HG03066 (cell line): ENCODE results near the gene CHRNB2.
"Not testable (repeated sequence)": the region's sequence is repeated elsewhere in the genome, so short reads cannot be mapped to it uniquely, and the experiment has no call there.

ENCODE experiments used
- ATAC-seq: cut with Tn5 transposase; IDR thresholded peaks from one replicate; pipeline ENCODE4 v1.9.1; 2021; ENCODE audit warnings: low read depth; ENCODE audit not compliant: unreplicated experiment

Gene CHRNB2, protein sequence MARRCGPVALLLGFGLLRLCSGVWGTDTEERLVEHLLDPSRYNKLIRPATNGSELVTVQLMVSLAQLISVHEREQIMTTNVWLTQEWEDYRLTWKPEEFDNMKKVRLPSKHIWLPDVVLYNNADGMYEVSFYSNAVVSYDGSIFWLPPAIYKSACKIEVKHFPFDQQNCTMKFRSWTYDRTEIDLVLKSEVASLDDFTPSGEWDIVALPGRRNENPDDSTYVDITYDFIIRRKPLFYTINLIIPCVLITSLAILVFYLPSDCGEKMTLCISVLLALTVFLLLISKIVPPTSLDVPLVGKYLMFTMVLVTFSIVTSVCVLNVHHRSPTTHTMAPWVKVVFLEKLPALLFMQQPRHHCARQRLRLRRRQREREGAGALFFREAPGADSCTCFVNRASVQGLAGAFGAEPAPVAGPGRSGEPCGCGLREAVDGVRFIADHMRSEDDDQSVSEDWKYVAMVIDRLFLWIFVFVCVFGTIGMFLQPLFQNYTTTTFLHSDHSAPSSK

DNA sequence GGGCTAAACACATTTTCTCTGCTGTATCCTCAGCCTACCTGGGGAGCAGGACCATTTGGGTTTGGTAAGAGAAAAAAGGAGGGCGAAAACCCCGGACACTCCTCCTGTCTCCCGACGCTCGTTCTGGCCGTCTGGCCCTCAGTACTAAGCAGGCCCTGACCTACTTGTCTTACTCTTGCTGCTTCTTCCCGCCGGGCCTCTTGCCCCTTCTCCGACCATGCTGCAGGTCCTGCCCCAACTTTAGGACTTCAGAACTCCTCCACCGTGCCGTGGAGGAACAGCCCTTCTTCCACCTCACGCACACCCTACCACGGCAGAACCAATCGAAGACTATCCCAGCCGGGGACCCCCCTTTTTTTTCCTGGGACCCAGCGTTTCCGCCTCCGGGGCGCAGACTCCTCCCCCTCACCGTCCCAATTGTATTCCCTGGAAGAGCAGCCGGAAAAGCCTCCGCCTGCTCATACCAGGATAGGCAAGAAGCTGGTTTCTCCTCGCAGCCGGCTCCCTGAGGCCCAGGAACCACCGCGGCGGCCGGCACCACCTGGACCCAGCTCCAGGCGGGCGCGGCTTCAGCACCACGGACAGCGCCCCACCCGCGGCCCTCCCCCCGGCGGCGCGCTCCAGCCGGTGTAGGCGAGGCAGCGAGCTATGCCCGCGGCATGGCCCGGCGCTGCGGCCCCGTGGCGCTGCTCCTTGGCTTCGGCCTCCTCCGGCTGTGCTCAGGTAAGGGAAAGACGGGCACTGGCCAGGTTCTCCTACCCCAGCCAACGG, at the start of gene CHRNB2:
Gene CHRNB2 (plus strand): TSS at position 393 of the 771 bp plus-strand sequence. CDS start 267 bp downstream, at position 660.
- no peak for ATAC-seq

DNA sequence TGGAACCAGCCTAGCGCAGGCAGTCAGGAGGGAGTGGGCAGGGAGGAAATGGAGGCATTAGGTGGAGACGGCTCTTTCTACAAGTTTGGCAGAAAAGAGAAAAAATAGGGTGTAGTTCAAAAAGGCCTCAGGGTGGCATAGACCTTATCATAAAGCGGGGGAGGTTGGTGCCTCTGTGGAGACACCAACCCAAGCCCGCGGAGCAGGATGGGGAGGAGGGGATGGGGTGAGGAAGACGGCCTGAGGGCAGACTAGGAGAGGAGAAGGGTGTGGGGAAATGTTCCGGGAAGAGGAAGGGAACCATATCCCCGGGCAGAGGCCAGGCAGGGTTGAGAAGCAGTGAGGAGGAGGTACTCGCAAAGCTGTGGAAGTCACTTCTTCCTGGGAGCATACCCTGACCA, 48.0 kb upstream of the CHRNB2 start:
- no peak for ATAC-seq

DNA sequence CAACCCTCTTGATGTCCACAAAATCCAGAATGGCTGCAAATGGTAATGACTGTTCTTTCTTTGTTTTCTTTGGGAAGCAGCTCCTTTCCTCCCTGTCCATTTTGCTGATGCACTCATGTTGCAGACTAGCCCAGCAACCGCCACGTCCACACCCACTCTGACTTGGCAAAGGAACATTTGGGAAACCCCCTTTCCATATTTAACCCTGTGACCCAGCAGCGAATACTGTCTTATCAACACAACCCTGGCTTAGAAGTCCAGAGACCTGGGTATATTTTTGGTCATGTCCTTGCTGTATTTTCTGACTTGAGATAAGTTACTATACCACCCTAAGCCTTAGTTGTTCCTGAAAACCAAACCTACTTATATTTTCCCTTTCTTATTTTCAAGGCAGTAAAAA, 47.2 kb upstream of the CHRNB2 start:
- no peak for ATAC-seq

DNA sequence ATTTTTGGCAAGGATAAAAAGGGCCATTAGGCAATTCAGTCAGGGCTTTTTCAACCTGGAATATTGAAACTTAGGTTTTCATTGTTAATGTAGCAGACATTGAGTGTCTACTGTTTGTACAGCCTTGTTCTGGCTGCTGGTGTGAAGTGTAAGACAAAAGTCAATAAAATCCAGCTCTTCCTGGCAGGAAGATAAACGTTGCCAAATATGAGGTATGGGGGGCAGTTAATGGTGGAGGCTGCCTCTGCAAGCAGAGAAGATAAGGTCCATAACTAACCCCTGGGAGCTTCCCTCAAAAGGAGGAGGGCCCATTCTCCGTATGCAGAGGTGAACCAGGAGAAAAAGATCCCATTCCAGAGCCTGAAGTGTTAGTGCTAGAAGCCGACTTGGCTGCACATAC, 45.9 kb upstream of the CHRNB2 start:
- ATAC-seq = no peak

DNA sequence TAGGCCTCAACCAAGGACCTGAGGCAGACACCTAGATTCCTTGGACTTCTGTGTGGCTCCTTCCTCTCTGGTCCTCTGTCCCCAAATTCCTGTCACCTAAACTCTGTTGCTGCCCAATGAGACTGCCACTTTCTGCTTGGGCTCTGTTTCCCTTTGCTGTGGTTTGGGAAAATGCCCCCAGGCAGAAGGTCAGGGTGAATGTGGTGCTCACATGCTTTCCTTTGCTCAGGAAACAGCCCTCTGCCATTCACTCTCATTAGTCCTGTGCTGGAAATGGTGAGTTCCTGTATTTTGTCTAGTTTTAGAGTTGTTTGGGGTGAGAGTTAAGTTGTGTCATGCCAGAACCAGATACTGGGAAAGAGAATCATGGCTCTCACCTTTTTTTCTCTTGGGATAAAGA, 42.7 kb upstream of the CHRNB2 start:
- ATAC-seq = no peak

DNA sequence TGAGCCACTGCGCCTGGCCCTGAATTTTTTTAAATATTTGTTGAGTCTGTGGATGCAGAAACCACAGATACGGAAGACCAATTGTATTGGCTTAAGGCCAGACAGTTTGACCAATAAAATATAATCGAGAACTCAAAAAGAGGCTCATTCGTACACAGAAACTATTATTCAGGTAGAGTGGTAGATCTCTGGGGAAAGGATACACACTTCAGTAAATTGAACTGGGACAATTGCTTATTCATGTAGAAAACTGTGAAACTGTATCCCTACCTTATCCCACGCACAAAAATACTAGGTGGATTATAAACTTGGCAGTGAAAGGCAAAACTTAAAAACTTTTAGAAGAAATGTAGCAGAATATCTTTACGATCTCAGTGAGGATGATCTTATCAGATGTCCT, 40.4 kb upstream of the CHRNB2 start:
- ATAC-seq = no peak

DNA sequence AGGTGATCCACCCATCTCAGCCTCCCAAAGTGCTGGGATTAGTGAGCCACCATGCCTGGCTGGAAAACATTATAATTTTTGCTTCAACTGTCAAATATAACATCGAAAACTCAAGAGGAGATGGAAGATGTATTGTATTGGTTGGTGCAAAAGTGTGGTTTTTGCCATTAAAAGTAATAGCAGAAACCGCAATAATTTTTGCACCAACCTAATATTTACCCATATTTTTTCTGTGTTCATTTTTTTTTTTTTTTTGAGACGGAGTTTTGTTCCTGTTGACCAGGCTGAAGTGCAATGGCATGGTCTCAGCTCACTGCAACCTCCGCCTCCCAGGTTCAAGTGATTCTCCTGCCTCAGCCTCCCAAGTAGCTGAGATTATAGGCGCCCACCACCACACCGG, 38.3 kb upstream of the CHRNB2 start:
- ATAC-seq = no peak

DNA sequence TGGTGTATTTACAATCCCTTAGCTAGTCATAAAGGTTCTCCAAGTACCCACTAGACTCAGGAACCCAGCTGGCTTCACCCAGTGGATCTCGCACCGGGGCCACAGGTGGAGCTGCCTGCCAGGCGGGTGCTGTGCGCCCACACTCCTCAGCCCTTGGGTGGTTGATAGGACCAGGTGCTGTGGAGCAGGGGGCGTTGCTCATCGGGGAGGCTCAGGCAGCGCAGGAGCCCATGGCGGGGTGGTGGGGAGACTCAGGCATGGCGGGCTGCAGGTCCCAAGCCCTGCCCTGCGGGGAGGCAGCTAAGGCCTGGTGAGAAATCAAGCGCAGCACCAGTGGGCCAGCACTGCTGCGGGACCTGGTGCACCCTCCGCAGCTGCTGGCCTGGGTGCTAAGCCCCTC, 35.6 kb upstream of the CHRNB2 start:
- not testable (repeated sequence) for ATAC-seq

DNA sequence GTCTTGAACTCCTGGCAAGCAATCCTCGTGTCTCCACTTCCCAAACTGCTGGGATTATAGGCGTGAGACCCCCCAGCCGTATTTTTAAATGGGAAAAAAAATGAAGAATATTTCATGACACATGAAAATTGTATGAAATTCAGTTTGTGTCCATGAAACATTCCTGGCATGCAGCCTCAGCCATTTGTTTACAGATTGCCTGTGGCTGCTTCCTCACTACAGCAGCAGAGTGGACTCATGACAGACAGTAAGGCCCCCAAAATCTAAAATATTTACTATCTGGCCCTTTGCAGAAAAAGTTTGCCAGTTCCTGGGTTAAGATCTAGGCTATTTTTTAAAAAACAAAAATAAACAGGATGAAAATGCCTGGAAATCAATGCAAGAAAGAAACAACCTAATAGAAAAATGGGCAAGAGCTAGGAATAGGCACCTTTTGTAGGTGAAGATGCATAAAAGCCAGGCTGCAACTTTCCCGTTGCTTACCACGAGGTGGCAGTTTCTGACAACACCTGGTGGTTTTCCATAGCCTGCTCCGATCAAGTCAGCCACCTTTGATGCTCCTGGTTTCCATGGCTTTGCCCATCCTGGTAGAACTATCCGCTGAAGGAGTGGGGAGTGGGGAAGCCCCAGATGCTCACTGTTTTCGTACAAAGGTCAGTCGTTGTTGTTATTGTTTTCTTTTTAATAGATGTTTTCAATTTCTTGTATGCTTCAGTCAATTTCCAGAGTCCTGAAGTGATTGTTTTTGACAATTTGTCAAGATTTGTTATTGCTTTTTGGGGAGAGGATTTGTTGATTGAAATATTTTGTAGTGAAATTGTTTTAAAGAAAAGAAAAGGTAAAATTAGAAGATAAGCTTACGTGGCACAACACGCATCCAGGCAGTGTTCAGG, 33.4 kb upstream of the CHRNB2 start:
- ATAC-seq = no peak

DNA sequence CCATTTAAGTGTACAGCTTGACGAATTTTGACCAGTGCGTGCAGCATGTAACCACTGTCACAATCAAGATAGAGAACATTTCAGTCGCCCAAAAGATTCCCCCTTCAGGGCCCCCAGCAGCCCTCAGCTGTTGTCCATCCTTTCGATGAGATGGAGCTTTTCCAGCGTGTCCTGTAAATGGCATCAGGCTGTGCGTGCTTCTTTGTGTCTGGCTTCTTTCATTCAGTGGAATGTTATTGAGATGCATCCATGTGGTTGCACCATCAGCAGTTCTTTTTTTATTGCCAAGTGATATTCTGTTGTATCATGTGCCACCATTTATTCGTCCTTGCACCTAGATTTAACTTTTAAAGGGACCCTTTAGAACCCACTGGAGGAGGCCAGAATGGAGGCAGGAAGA, 31.0 kb upstream of the CHRNB2 start:
- no peak for ATAC-seq

DNA sequence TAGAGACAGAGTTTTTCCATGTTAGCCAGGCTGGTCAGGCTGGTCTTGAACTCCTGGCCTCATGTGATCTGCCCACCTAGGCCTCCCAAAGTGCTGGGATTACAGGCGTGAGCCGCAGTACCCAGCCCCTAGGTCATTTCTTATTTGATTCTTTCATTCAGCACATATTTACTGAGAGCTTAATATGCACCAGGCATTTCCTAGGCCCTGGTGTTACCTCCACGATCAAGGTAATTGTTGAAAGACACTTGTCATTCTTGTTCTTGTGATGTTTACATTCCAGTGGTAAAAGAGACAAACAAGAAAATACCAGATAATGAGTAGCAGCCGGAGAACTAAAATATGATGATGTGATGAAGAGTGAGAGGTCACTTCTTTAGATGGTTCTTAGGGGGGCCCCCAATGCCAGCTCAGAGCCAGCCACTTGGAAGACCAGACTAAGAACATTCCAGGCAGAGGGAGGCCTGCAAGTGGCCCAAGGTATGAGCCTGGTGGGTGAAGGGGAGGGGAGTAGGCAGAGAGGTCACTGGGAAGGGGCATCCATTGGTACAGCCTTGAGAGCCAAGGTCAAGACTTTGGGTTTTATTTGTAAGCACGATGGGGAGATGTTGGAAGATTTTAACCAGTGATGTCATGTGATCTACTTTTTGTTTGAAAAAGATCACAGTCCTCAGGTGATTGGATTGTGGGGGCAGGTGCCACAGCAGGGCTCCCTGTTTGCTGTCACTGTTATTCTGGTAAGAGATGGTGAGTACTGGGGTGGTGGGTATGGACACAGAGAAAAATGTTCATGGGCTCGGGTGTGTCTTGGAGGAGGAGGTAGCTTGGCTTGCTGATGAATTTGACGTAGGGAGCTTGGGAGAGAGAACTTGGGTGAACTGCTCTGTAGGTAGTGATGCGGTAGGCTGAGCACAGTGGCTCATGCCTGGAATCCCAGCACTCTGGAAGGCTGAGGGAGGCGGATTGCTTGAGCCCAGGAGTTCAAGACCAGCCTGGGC, 27.8 kb upstream of the CHRNB2 start:
- no peak for ATAC-seq

DNA sequence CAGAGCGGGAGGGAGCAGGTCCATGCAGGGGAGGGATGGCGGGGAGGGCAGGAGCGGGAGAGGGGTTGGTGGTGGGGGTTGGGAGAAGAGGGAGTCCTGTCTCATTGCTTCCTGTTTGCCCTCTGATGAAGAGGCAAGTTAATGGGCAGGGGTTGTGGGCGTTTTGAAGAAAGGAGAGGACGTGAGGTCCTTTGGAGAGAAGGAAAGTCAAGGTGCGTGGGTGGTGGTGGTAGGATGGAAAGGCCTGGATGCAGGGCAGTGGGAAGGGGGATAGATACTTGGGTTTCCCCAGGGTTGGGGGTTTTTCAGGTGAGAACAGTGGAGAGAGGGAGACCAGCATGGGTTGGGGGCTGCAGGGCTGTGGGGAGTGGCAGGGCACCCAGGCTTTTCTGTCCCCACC, 26.3 kb upstream of the CHRNB2 start:
- ATAC-seq = no peak

DNA sequence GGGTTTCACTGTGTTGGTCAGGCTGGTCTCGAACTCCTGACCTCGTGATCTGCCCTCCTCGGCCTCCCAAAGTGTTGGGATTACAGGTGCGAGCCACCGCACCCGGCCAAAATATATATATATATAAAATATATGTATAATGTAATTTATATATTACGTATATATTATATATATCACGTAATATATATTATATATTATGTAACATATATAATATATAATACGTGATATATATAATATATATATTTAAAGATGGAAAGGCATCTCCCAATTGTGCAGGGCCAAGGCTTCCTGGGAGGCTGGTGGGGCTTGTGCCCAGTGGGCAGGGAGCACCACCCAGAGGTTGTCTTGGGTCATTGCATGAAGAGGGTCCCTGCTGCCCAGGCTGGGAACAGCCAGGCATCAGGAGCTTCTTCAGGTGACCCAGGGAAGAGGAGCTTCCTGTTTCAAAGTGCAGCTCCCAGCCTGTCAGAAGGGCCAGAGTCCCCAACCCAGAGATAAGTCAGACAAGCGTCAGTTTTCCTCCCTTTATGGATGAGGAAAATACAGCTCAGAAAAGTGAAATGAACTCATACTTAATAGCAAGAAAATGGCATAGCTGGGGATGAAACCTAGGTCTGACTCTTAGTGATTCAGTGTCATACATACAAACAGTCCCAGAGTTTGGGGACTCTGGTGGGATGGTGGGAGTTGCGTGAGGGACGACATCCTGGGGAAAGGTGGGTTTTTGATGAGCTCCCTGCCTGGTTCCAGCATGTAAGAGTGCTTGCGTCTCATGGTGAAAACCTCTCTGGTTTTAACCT, 21.1 kb upstream of the CHRNB2 start:
- ATAC-seq = no peak

DNA sequence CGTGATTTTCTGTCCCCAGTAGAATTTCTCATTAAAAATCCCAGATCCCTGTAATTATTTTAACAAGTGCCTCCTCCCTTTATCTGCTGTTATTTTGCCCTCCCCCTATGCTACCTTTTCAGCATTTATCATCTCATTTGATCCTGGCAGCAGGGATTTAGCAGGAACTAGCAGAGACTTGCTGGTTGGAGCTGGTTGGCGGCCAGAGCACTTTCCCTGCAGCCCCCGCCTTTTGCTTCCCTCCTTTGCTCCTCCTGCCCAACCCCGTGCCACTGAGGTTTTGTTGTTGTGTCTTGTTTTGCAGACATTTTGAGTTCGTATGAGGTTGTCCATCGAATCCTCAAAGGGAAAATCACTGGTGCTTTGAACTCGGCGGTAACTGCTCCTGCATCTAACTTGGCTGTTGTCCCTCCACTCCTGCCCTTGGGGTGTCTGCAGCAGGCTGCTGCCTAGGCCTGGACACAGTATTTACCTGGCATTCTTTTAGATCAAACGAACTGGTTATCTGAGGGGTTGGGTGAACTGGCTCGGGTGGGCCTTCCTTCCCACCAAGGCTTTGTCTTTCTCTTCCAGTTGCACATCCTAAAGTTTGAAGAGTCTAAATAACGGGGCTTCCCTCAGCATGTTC, 20.4 kb upstream of the CHRNB2 start:
- ATAC-seq = no peak

DNA sequence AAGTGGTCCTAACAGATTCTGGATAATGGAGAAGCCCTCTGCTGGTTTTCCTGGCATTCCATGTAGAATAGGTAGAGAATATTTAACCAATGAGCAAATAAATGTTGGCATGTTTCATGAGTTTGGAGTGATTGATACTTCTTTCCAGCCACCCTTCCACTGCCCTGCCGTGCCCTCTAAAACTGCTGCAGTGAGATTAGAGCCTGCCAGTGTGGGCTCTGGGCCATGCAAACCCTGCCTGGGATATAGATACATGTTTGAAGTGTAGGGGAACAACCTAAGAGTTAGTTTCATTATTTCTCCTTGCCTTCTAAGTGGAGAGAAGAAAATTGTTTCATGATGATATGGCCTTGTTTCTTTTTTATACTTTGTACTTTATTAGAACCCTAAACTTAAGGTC, 19.6 kb upstream of the CHRNB2 start:
- no peak for ATAC-seq

DNA sequence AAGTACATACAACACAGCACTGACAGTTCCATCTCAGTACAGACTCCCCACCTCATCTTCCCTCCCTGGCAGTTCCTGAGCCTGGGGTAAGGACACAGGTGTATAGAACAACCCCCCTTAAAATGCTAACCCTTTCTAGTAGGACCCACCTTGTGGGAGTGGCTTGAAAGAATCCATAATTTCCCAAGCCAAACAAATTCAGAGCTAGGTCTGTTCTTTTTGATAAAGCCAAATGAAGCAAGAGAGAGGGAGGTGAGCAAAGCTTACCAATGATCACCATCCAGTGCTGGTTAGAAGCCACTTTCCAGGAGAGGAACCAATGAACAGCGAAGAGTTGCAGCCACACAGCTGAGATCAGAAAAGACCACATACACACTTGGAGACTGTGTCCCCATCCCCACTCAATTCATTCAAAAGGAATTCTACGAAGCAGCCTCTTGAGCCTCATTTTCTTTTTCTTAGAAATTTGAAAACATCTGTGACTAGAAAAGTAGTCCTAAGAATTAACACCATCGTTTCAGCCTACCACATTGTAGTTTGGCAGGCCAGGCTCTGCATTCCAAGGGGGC, 18.3 kb upstream of the CHRNB2 start:
- no peak for ATAC-seq

DNA sequence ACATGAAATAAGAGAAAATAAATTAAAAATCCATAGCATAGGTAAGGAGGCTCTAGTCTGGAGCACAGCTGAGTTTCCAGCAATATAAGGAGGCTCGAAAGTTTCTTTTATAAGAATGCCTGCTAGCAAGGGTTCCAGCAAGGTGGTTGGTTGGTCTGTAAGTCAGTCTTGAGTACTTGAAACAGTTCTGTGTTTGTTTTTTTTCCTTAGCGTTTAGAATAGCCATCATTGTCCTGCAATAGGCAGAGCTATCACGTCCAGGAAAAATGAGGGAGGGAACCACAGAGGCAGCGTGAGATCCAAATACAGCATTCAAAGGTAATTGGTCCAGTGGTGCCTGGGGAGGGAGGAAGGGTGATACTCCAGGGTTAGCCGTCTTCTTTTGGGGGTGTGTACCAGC, 17.5 kb upstream of the CHRNB2 start:
- no peak for ATAC-seq

DNA sequence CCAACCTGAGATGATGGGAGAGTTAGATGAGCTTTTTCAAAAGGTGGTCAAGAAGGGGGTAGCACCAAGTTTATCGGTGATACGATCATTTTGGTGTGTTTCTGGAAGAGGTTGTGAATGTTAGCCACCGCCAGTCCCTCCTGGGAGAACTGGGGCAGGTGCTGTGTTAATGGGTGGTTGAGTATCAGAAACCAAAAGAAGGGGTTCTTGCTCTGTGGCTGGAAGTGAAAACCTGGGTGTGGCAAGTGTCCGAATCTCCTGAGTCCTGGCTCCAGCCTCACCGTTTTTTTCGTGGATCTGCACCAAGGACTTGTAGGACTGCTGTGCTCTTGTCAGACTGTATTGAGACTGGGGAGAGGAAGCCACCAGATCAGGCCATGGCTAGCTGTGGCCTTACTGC, 16.9 kb upstream of the CHRNB2 start:
- ATAC-seq = no peak
